HG03354 (cell line): ENCODE measurements around the gene THAP12.

Source experiments
- ATAC-seq: cut with Tn5 transposase; IDR thresholded peaks from one replicate; pipeline ENCODE4 v1.9.1; 2021; ENCODE audit warnings: mild to moderate bottlenecking; ENCODE audit not compliant: unreplicated experiment, poor library complexity, severe bottlenecking

THAP12 gene

DNA sequence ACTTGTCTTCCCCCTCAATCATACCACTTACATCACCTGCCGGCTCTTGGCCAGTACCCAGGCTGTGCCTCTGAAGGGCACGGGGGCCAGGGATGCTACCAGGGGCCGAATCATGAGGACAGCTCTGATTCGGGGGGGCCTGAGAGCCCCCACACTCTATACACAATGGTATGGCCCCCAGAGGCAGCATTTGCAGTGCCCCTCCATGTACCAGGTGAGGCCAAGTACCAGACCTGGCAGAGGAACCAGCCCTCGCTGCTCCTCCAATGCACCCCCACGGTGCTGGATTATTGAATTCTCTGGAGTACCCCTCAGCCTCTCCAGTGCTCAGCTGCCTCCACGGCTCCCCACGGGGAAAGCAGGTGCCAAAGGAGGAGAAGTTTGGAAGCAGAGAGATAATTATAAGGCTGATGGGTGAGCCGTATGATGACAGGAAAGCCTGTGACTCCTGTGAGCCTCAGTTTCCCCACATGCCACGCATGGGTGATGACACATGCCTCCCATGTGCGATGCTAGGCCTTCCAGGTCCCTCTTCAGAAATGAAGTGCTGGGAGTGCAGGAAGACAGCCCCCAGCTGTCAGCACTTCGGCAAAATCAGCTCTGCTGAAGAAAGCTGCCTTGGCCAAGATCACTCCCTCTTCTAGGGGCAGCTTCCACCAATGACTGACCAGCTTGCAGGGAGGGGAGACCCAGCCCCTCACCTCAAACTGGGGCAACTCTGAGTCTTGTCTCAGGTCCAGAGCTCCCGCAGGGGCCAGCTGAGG lies 69.9 kb downstream of the THAP12 start:
- no peak for ATAC-seq

DNA sequence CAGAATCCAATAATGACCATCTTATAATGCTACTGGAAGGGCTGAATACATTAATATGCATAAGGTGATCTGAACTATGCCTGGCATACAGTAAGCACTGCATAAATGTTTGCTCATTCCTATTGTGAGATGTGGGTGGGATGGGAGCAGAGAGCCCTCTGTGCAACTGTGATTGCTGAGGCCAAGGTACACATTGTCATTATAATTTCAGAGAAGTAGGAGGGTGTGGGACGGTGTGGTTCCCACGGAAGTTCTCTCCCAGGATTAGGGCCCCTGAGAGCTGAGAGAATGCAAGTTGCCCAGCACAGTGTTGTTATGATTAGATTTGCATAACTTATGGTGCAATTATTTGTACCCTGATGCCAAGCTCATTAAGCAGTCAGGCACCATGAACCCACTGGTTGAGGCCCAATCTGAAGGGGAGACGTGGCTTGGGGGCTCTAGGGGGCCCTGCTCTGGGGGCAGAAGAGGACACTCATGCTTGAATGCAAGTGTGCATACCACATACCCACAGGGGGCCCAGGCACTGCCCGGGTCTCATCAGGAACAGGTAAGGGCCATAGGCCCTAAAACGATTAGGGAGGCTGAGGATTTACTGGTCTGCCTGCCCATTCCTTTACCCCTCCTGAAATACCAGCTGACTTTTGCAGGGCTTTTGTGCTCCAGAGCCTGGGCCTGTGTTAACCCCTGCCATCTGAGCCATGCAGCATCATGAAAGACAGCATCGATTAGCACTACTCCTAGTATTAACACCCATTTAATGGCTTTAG lies 72.8 kb downstream of the THAP12 start:
- ATAC-seq: no peak

DNA sequence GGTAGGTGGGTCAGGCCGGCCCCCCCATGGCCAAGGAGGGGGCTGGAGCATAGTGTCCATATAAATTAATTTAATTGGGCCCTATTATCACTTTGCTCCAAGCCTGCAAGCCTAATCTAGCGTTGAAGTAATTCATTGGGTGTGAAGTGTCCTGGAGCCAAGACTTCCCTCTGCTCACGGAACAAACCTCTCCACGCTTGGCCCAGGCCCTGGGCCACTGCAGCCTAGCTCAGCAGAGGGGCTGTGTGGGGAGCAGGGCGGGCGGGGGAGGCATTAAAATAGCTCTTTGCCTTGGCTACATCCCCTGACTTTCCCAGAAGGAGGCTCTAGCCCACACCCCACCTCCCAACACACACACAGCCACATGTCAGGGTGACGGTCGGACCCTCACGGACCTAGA lies 73.5 kb downstream of the THAP12 start:
- ATAC-seq: no peak

DNA sequence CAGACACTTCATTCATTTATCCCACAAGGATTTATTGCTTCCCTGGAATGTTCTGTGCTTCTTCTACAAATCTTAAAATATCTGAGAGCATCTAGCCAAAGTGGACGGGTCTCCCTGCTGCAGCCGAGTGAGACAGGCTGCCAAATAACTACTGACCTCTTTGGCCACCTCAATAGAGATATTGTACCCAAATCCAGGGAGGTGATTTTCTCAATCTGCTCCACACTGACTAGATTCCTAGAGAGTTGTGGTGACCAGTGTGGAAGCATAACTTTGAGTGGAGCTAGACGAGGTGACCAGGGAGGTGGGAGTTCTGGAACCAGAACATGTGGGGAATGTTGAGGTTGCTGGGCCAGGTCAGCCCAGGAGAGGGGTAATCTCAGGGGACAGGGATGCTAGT lies 77.5 kb downstream of the THAP12 start:
- no peak for ATAC-seq

DNA sequence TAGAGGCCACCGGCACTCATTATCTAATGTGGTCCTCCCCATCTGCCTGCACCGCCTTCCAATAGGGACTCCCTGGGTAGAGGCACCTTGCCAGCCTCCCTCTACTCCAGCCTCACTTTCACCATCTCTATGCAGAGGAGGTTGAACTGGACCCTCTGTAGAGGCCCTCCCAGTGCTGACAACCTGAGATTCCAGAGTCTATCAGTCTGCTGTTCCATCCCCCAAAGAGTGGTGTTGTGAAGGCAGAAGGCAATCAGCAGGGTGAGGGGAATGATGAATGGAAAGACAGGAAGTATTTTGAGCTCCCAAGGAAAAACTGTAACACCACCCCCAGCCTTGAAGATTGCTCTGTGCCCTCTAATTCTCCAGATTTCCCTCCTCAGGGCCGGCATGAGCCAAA lies 77.9 kb downstream of the THAP12 start:
- no peak for ATAC-seq
